ENCODE results near the gene CORO2B.

CORO2B gene

GRCh38 chr15:68571582-68571981, 7.2 kb upstream of the CORO2B start:
- DNase-seq (ENCODE audit: insufficient read length, low spot score) (no peak), FAIRE-seq (no peak)

- DNase-seq (ENCODE audit: insufficient read length, low spot score), result no peak
- no peak for FAIRE-seq
Observed at GRCh38 chr15:68572309-68572708, 6.5 kb upstream of the CORO2B start.

- DNase-seq (ENCODE audit: insufficient read length, low spot score) (no peak), FAIRE-seq (no peak)
Observed at GRCh38 chr15:68572921-68573320, 5.9 kb upstream of the CORO2B start.

- no peak for FAIRE-seq
- no peak for DNase-seq (ENCODE audit: insufficient read length, low spot score)
Observed at GRCh38 chr15:68574046-68574445, 4.7 kb upstream of the CORO2B start.

- DNase-seq (ENCODE audit: insufficient read length, low spot score) (no peak), FAIRE-seq (no peak)
Observed at GRCh38 chr15:68574629-68575028, 4.2 kb upstream of the CORO2B start.

GRCh38 chr15:68576235-68576892, 2.4 kb upstream of the CORO2B start:
- DNase-seq (ENCODE audit: insufficient read length, low spot score) (no peak), FAIRE-seq (no peak)

GRCh38 chr15:68578175-68578979, 416 bp upstream of the CORO2B start:
- no peak for FAIRE-seq
- no peak for DNase-seq (ENCODE audit: insufficient read length, low spot score)

GRCh38 chr15:68580026-68580882, 1.5 kb downstream of the CORO2B start:
- no peak for DNase-seq (ENCODE audit: insufficient read length, low spot score)
- FAIRE-seq, result no peak

- FAIRE-seq (no peak), DNase-seq (ENCODE audit: insufficient read length, low spot score) (no peak)
Observed at GRCh38 chr15:68580883-68581155, 2.0 kb downstream of the CORO2B start.

GRCh38 chr15:68581725-68582124, 2.9 kb downstream of the CORO2B start:
- DNase-seq (ENCODE audit: insufficient read length, low spot score) (no peak), FAIRE-seq (no peak)

- FAIRE-seq, result no peak
Observed at GRCh38 chr15:68582236-68582635, 3.4 kb downstream of the CORO2B start.

GRCh38 chr15:68582864-68583263, 4.1 kb downstream of the CORO2B start:
- FAIRE-seq, result no peak
- DNase-seq (ENCODE audit: insufficient read length, low spot score), result no peak

More at GRCh38 chr15:68582236-68582635, 3.4 kb downstream of the CORO2B start:
- no peak for DNase-seq (ENCODE audit: insufficient read length, low spot score)

- DNase-seq (ENCODE audit: insufficient read length, low spot score) (no peak), FAIRE-seq (no peak)
Observed at GRCh38 chr15:68583321-68583720, 4.5 kb downstream of the CORO2B start.

- FAIRE-seq, result no peak
Observed at GRCh38 chr15:68583936-68584755, 5.4 kb downstream of the CORO2B start.

GRCh38 chr15:68584756-68585573, 6.2 kb downstream of the CORO2B start:
- FAIRE-seq (no peak), DNase-seq (ENCODE audit: insufficient read length, low spot score) (no peak)

More at GRCh38 chr15:68583936-68584755, 5.4 kb downstream of the CORO2B start:
- DNase-seq (ENCODE audit: insufficient read length, low spot score), result no peak

GRCh38 chr15:68585574-68586273, 6.9 kb downstream of the CORO2B start:
- no peak for DNase-seq (ENCODE audit: insufficient read length, low spot score)
- no peak for FAIRE-seq

GRCh38 chr15:68586274-68586961, 7.6 kb downstream of the CORO2B start:
- FAIRE-seq (no peak), DNase-seq (ENCODE audit: insufficient read length, low spot score) (no peak)

- no peak for FAIRE-seq
- DNase-seq (ENCODE audit: insufficient read length, low spot score), result no peak
Observed at GRCh38 chr15:68587769-68588385, 9.1 kb downstream of the CORO2B start.
